Bronchial epithelial cell (primary cell): Measurements from ENCODE around the gene TMEM178A. TPM values are rescaled to one million over a fixed set of nuclear protein-coding genes. Genes with fewer than 3 reads are reported as not detected.

Experiments used
- DNase-seq: peaks from one replicate; pipeline ENCODE4 v3.0.0-alpha.2; 2010; ENCODE audit warnings: low read depth
- FAIRE-seq: peaks from 2 replicates; lab custom pipeline; 2011; peaks lifted over from hg19 to GRCh38; lab: Jason Lieb, UNC
- H3K27me3 ChIP-seq: 2 replicates; pipeline ENCODE4 v1.5.1; 2011; ENCODE audit warnings: low read length; ENCODE audit not compliant: control insufficient read depth, insufficient read depth
- H3K36me3 ChIP-seq: 2 replicates; pipeline ENCODE4 v1.5.1; 2011; ENCODE audit warnings: low read length; ENCODE audit not compliant: control insufficient read depth, insufficient read depth
- H3K4me3 ChIP-seq: 2 replicates; pipeline ENCODE4 v1.5.1; 2011; ENCODE audit warnings: mild to moderate bottlenecking, low read depth, low read length, control low read depth
- CTCF ChIP-seq: IDR thresholded peaks from 2 replicates; pipeline ENCODE4 v1.5.1; 2011; ENCODE audit warnings: mild to moderate bottlenecking, moderate library complexity, low read length, control low read depth, inconsistent platforms; ENCODE audit not compliant: insufficient read depth, severe bottlenecking
- total RNA-seq: library from RNA; depleted of rRNA; stranded (reverse); fragments of >200 nt; gene quantifications from 2 replicates; pipeline ENCODE4 v1.2.1, GENCODE V29; 2014

The TMEM178A gene
- 0.26 and 0.51 TPM in 2 replicates for total RNA-seq

GRCh38 chr2:39665811-39666490, at the start of gene TMEM178A:
TSS of gene TMEM178A (plus strand) at chr2:39665917. CDS start at chr2:39665975, 58 bp downstream.
- Histone ChIP-seq H3K36me3 (no peaks in the 10 kb centered on the region), H3K27me3 (peaks cover 22% of the 10 kb centered on the region), H3K4me3 (peak within 1 kb of the TSS; percentile 12)
- TF ChIP-seq CTCF = no peak
- DNase-seq (no peak), FAIRE-seq (no peak)

GRCh38 chr2:39618236-39618635, 47.5 kb upstream of the TMEM178A start:
- no peaks in the 10 kb centered on the region for H3K36me3 ChIP-seq
- TF ChIP-seq CTCF = no peak
- H3K27me3 ChIP-seq = no peaks in the 10 kb centered on the region
- DNase-seq (no peak), FAIRE-seq (no peak)
- H3K4me3 ChIP-seq = no peak overlapping the region

GRCh38 chr2:39618736-39619135, 47.0 kb upstream of the TMEM178A start:
- Histone ChIP-seq H3K27me3 (no peaks in the 10 kb centered on the region), H3K4me3 (no peak overlapping the region), H3K36me3 (no peaks in the 10 kb centered on the region)
- no peak for TF ChIP-seq CTCF
- DNase-seq (no peak), FAIRE-seq (no peak)

- DNase-seq = peak; percentile 80
- Histone ChIP-seq H3K4me3 (no peak overlapping the region), H3K36me3 (no peaks in the 10 kb centered on the region), H3K27me3 (no peaks in the 10 kb centered on the region)
- no peak for FAIRE-seq
- TF ChIP-seq CTCF = no peak
Measured at GRCh38 chr2:39620067-39620466, 45.6 kb upstream of the TMEM178A start.

- FAIRE-seq (no peak), DNase-seq (no peak)
- H3K27me3 ChIP-seq = no peaks in the 10 kb centered on the region
- TF ChIP-seq CTCF = no peak
- no peaks in the 10 kb centered on the region for H3K36me3 ChIP-seq
- H3K4me3 ChIP-seq = no peak overlapping the region
Measured at GRCh38 chr2:39621596-39621995, 44.1 kb upstream of the TMEM178A start.

GRCh38 chr2:39622860-39623259, 42.9 kb upstream of the TMEM178A start:
- TF ChIP-seq CTCF = no peak
- no peaks in the 10 kb centered on the region for H3K36me3 ChIP-seq
- DNase-seq (no peak), FAIRE-seq (no peak)
- no peak overlapping the region for H3K4me3 ChIP-seq
- no peaks in the 10 kb centered on the region for H3K27me3 ChIP-seq
